Natural killer cell (primary cell): ENCODE data around the gene ZNF273. TPM values are rescaled to one million over a fixed set of nuclear protein-coding genes. Genes with fewer than 3 reads are reported as not detected.

ENCODE experiments used
- ATAC-seq, 3 donors: fragments of 150-1000 bp in 2 of 3; fragments of 200-7000 bp in 1 of 3; cut with Tn5 transposase; 1 replicate in 1 of 3; 2 replicates in 2 of 3; pipeline ENCODE4 v1.10.0; 2021; ENCODE audit warnings: mild to moderate bottlenecking in 2 of 3, moderate library complexity in 2 of 3
- DNase-seq, 2 donors: peaks; one replicate each; pipeline versions ENCODE4 v3.0.0 to v3.0.0-alpha.2; 2013 to 2021; ENCODE audit warnings: mixed read lengths in 1 of 2
- H3K27ac ChIP-seq: one replicate; pipeline ENCODE4 v1.5.1; 2013; ENCODE audit warnings: mild to moderate bottlenecking, low read length
- H3K27me3 ChIP-seq: one replicate; pipeline ENCODE4 v1.6.1; 2013; ENCODE audit warnings: low read length; ENCODE audit not compliant: control insufficient read depth, insufficient read depth
- H3K36me3 ChIP-seq: one replicate; pipeline ENCODE4 v1.6.1; 2013; ENCODE audit warnings: low read length; ENCODE audit not compliant: control insufficient read depth, insufficient read depth
- H3K4me1 ChIP-seq: one replicate; pipeline ENCODE4 v1.6.1; 2013; ENCODE audit warnings: low read length; ENCODE audit not compliant: control insufficient read depth, insufficient read depth
- H3K4me3 ChIP-seq: one replicate; pipeline ENCODE4 v1.5.1; 2013; ENCODE audit warnings: low read length
- H3K9me3 ChIP-seq: one replicate; pipeline ENCODE4 v1.6.1; 2013; ENCODE audit warnings: low read length; ENCODE audit not compliant: control insufficient read depth, insufficient read depth
- H3K27ac Mint-ChIP-seq, 2 donors: one replicate each; pipeline ENCODE4 v1.8.0; 2022; ENCODE audit warnings: mild to moderate bottlenecking in 2 of 2, mixed read lengths in 2 of 2, moderate library complexity in 1 of 2
- H3K27me3 Mint-ChIP-seq, 2 donors: one replicate each; pipeline ENCODE4 v1.8.0; 2022; ENCODE audit warnings: low read depth in 2 of 2, mixed read lengths in 2 of 2
- H3K36me3 Mint-ChIP-seq: one replicate; pipeline ENCODE4 v1.8.0; 2022; ENCODE audit warnings: mixed read lengths
- H3K4me1 Mint-ChIP-seq, 2 donors: one replicate each; pipeline ENCODE4 v1.8.0; 2022; ENCODE audit warnings: mixed read lengths in 2 of 2
- H3K4me3 Mint-ChIP-seq: one replicate; pipeline ENCODE4 v1.8.0; 2022; ENCODE audit warnings: mild to moderate bottlenecking, moderate library complexity, mixed read lengths
- H3K9me3 Mint-ChIP-seq, 2 donors: one replicate each; pipeline ENCODE4 v1.8.0; 2022; ENCODE audit warnings: mixed read lengths in 2 of 2
- WGBS: methylation state at CpG from one replicate; pipeline ENCODE4 v1.1.7; 2013; ENCODE audit warnings: missing lambda C conversion rate; ENCODE audit not compliant: insufficient coverage; 5-methylcytosine and 5-hydroxymethylcytosine counted together
- intact Hi-C: fragments of 100-400 bp; cut with micrococcal nuclease; formaldehyde crosslinking; loops from one replicate; pipeline ENCODE4 v1.14.2; 2022
- total RNA-seq, 4 donors: library from RNA; stranded (reverse); fragments of 120-200 nt in 1 of 4; gene quantifications; one replicate each; pipeline versions ENCODE4 v1.2.3 to v1.2.4, GENCODE V29; 2013 to 2022
- TF ChIP-seq, protein P1 (sequence below): fragments of 200-600 bp; IDR thresholded peaks from one replicate; pipeline ENCODE4 v1.8.0; 2022; ENCODE audit warnings: antibody characterized with exemption

ZNF273 gene
- total RNA-seq, 3 donors from 2014 or later (not counting 1 experiment from before 2014, with no cell fraction given), result 2.9 to 4.2 (median 4.0) TPM

DNA sequence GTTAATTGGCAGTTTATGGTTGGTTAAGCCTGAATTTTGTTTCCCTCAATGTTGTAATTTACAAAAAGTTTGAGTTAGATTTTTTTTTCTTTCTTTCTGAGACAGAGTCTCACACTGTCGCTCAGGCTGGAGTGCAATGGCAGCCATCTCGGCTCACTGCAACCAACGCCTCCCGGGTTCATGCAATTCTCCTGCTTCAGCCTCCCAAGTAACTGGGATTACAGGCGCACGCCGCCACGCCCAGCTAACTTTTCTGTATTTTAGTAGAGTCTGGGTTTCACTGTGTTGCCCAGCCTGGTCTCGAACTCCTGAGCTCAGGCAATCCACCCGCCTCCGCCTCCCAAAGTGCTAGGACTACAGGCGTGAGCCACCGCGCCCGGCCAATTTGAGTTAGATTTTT, 935 bp downstream of the ZNF273 start:
- TF ChIP-seq, protein P1, sequence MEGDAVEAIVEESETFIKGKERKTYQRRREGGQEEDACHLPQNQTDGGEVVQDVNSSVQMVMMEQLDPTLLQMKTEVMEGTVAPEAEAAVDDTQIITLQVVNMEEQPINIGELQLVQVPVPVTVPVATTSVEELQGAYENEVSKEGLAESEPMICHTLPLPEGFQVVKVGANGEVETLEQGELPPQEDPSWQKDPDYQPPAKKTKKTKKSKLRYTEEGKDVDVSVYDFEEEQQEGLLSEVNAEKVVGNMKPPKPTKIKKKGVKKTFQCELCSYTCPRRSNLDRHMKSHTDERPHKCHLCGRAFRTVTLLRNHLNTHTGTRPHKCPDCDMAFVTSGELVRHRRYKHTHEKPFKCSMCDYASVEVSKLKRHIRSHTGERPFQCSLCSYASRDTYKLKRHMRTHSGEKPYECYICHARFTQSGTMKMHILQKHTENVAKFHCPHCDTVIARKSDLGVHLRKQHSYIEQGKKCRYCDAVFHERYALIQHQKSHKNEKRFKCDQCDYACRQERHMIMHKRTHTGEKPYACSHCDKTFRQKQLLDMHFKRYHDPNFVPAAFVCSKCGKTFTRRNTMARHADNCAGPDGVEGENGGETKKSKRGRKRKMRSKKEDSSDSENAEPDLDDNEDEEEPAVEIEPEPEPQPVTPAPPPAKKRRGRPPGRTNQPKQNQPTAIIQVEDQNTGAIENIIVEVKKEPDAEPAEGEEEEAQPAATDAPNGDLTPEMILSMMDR, result no peak
- Mint-ChIP-seq H3K9me3 (no peaks in the 10 kb centered on the region), H3K4me1 (peaks cover 42 to 53% of the 10 kb centered on the region in 2 donors), H3K27ac (peak overlapping the region; percentile 87 to 94), H3K27me3 (no peaks in the 10 kb centered on the region), H3K36me3 (no peaks in the 10 kb centered on the region), H3K4me3 (peak overlapping the region; percentile 97)
- DNase-seq, result no peak
- H3K4me3 ChIP-seq, result peak overlapping the region; percentile 67
- intact Hi-C loops, result loop anchor here (5.0 kb wide), 1 partner anchor 977 kb away; no protein-coding TSS in a partner anchor
- peaks cover 12% of the 10 kb centered on the region for H3K4me1 ChIP-seq
- H3K27ac ChIP-seq, result no peak overlapping the region
- WGBS, result 97% methylated on average over 15 of the region's 15 CpGs
- no peaks in the 10 kb centered on the region for H3K9me3 ChIP-seq
- H3K36me3 ChIP-seq, result no peaks in the 10 kb centered on the region
- no peaks in the 10 kb centered on the region for H3K27me3 ChIP-seq
- ATAC-seq, result no peak

DNA sequence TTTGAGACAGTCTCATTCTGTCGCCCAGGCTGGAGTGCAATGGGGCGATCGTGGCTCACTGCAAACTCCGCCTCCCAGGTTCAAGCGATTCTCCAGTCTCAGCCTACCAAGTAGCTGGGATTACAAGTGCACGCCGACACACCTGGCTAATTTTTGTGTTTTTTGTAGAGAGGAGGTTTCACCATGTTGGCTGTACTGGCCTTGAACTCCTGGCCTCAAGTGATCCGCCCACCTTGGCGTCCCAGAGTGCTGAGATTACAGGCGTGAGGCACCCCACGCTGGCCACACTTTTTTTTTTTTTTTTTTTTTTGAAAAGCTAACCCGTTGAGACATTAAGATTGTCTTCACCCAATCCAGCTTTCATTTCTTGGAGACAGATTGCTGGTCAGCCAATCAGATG, 2.1 kb downstream of the ZNF273 start:
- H3K4me3 ChIP-seq, result no peak overlapping the region
- intact Hi-C loops, result no loop called here
- Mint-ChIP-seq H3K27ac (no peak overlapping the region), H3K36me3 (no peaks in the 10 kb centered on the region), H3K4me1 (peaks cover 47 to 58% of the 10 kb centered on the region in 2 donors), H3K27me3 (no peaks in the 10 kb centered on the region), H3K9me3 (no peaks in the 10 kb centered on the region), H3K4me3 (no peak overlapping the region)
- peaks cover 12% of the 10 kb centered on the region for H3K4me1 ChIP-seq
- no peaks in the 10 kb centered on the region for H3K27me3 ChIP-seq
- ATAC-seq (no peak), DNase-seq (no peak)
- 95% methylated on average over 11 of the region's 12 CpGs for WGBS
- no peaks in the 10 kb centered on the region for H3K9me3 ChIP-seq
- no peak overlapping the region for H3K27ac ChIP-seq
- no peaks in the 10 kb centered on the region for H3K36me3 ChIP-seq
- TF ChIP-seq, protein P1, result no peak

DNA sequence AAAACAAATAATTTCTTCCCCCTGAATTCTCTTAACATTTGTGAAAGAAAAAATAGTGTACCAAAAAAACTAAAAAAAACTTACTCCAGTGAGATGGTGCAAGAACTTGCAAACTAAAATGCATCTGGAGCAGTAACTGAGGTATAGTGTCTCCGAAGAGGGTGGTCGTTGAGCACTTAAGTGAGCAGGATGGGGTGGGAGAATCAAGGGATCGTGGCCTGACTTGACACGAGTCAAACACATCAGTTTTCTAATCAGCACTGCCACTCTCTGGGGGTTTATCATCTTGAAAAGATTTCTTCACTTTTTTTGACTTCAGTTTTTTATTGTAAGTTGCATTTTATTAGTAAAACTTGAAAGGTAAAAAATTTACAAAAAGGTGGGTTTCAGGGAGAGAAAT, 2.5 kb downstream of the ZNF273 start:
- intact Hi-C loops, result no loop called here
- Histone ChIP-seq H3K36me3 (no peaks in the 10 kb centered on the region), H3K27ac (no peak overlapping the region), H3K9me3 (no peaks in the 10 kb centered on the region), H3K4me3 (no peak overlapping the region), H3K4me1 (peaks cover 12% of the 10 kb centered on the region), H3K27me3 (no peaks in the 10 kb centered on the region)
- Mint-ChIP-seq H3K27me3 (no peaks in the 10 kb centered on the region), H3K4me3 (no peak overlapping the region), H3K36me3 (no peaks in the 10 kb centered on the region), H3K27ac (peak overlapping the region in 1 of 2 donors; percentile 48), H3K4me1 (peaks cover 48 to 59% of the 10 kb centered on the region in 2 donors), H3K9me3 (no peaks in the 10 kb centered on the region)
- TF ChIP-seq, protein P1, result no peak
- DNase-seq (no peak), ATAC-seq (no peak)
- WGBS, result 90% methylated on average over 4 of the region's 4 CpGs

DNA sequence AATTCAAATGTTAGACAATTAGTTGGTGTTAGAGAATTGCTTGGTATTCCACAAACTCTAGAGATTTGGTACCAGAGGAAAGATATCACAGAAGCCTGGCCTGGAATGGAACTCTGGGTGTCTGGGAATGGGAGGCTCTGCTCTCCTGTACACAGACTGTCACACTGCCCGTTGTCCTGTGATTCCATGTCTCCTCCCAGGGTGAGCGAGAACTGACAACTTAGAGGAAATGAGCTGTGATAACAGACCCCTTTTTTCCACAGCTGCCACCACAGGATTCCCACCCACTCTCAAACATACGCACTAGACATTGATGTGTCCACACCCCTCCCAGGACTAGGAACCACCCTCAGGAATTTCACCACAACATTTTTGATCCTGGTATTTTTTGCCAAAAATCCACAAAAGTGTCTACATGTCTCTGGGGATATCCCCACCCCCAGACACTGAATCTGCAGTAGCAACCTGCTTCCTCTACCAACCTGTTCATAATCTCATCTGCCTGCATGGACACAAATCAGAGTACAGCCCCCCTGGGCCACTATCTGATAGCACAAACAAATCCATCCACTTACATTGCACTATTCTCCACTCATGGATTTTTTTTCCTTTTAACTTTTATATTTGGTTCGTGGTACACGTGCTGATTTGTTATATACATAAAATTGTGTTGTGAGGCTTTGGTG, 4.7 kb downstream of the ZNF273 start:
- Mint-ChIP-seq H3K4me1 (peaks cover 43 to 57% of the 10 kb centered on the region in 2 donors), H3K9me3 (no peaks in the 10 kb centered on the region)
- intact Hi-C loops, result no loop called here

More for the DNA sequence above, 4.7 kb downstream of the ZNF273 start:
- no peaks in the 10 kb centered on the region for H3K36me3 Mint-ChIP-seq
- Histone ChIP-seq H3K4me3 (no peak overlapping the region), H3K27me3 (no peaks in the 10 kb centered on the region), H3K4me1 (peaks cover 7% of the 10 kb centered on the region), H3K9me3 (no peaks in the 10 kb centered on the region), H3K27ac (no peak overlapping the region), H3K36me3 (no peaks in the 10 kb centered on the region)
- no peak overlapping the region for H3K4me3 Mint-ChIP-seq
- TF ChIP-seq, protein P1, result no peak
- no peaks in the 10 kb centered on the region for H3K27me3 Mint-ChIP-seq
- H3K27ac Mint-ChIP-seq, result peak overlapping the region in 1 of 2 donors; percentile 68
- 64% methylated on average over 3 of the region's 5 CpGs for WGBS
- DNase-seq, result no peak
- ATAC-seq, result no peak
